BLaER1 treated with 17β-estradiol and CSF1 and Interleukin-3, amounts not matched to agents 10 nM and 100 nM (cell line): Measurements from ENCODE around the gene CCDC182.
A peak's percentile ranks its signal among the peaks of the same experiment; 100 is the strongest.

Experiments used
- H3K27ac ChIP-seq, 11 experiments: shearing (Covaris generic); formaldehyde crosslinking; 2 replicates each; pipeline ENCODE4 v1.8.1; 2022
- H3K27me3 ChIP-seq, 11 experiments: shearing (Covaris generic); formaldehyde crosslinking; 2 replicates each; pipeline ENCODE4 v1.8.1; 2022
- H3K36me3 ChIP-seq, 11 experiments: shearing (Covaris generic); formaldehyde crosslinking; 2 replicates each; pipeline ENCODE4 v1.8.1; 2022
- H3K4me1 ChIP-seq, 10 experiments: shearing (Covaris generic); formaldehyde crosslinking; 2 replicates each; pipeline ENCODE4 v1.8.1; 2022
- H3K4me2 ChIP-seq, 11 experiments: shearing (Covaris generic); formaldehyde crosslinking; 2 replicates each; pipeline ENCODE4 v1.8.1; 2022
- H3K4me3 ChIP-seq, 10 experiments: shearing (Covaris generic); formaldehyde crosslinking; 2 replicates each; pipeline ENCODE4 v1.8.1; 2022
- H3K9ac ChIP-seq, 11 experiments: shearing (Covaris generic); formaldehyde crosslinking; 2 replicates each; pipeline ENCODE4 v1.8.1; 2022
- H3K9me3 ChIP-seq, 11 experiments: shearing (Covaris generic); formaldehyde crosslinking; replicated peaks in 1 of 11; 2 replicates each; pipeline ENCODE4 v1.8.1; 2022
- H4K20me1 ChIP-seq, 11 experiments: shearing (Covaris generic); formaldehyde crosslinking; 2 replicates each; pipeline ENCODE4 v1.8.1; 2022
- Cebpa-rat ChIP-seq, 11 experiments: shearing (Covaris generic); IDR thresholded peaks; 2 replicates each; pipeline ENCODE4 v1.8.1; 2022

CCDC182 gene

DNA sequence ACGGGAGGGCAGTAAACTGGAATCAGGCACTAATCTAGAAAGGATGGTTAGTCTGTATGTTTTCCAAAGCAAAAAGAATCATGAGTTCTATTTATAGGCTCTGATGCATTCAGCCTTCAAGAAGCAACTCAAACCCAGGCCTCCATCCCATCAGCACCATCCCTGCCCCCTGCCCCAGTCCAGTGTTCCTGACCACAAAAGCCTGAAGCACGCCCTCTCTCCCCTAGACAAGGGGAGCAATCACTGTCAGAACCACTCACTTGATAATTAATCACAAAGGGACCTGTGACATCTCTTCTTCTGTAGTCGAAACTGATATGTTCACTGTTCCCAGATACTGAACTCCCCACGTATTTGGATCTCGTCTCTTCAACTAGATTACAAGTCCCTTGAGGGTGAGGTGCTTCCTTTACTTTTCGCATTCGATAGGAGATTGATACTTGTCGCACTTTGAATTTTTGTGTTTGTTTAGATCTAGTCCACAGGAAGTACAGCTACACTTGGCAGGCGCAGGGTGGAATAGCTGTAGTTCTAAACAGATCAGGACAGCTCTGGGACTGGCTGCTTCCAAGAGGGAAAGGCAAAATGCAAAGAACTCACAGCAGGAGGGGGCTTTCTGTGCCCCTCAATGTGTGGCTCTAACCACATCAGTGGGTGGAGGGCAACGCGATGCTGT is 36.4 kb upstream of the CCDC182 start:
- Histone ChIP-seq H3K9me3 (no peaks in the 10 kb centered on the region; a peak in 1 of 22 replicates), H3K36me3 (no peaks in the 10 kb centered on the region), H3K9ac (peak overlapping the region in 9 of 11 experiments; percentile 32 to 77 (median 62); a peak in 17 of 22 replicates), H4K20me1 (no peaks in the 10 kb centered on the region), H3K4me3 (peak overlapping the region in 2 of 10 experiments; percentile 3 to 25; a peak in 3 of 20 replicates), H3K4me1 (peaks cover 20 to 56% (median 53%) of the 10 kb centered on the region in 10 experiments), H3K27me3 (no peaks in the 10 kb centered on the region), H3K27ac (peak overlapping the region in 9 of 11 experiments; percentile 59 to 88 (median 76); a peak in 18 of 22 replicates), H3K4me2 (peak overlapping the region; percentile 69 to 96 (median 91))
- TF ChIP-seq Cebpa-rat (IDR thresholded peaks at IDR 0.05): no peak

DNA sequence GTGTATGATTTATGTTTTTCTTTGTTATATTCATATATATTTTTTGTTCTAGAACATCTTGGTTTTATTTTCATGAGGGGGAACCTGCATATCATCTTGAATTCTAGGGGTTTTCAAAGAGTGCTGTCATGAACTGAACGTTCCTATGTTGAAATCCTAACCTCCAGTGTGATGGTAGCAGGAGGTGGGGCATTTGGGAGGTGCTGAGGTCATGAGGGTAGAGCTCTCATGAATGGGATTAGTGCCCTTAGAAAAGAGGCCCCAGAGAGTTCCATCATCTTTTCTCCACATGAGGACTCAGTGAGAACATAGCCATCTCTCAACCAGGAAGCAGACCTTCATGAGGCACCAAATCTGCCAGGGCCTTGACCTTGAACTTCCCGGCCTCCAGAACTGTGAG is 34.6 kb upstream of the CCDC182 start:
- TF ChIP-seq Cebpa-rat (IDR thresholded peaks at IDR 0.05): no peak
- Histone ChIP-seq H3K4me1 (peaks cover 20 to 56% (median 53%) of the 10 kb centered on the region in 10 experiments), H3K36me3 (no peaks in the 10 kb centered on the region), H3K27ac (peak overlapping the region in 3 of 11 experiments; percentile 9 to 23 (median 21); a peak in 2 of 22 replicates), H4K20me1 (no peaks in the 10 kb centered on the region), H3K9me3 (peaks cover 0 to 7% (median 0%) of the 10 kb centered on the region in 11 experiments; a peak in 1 of 22 replicates), H3K4me3 (no peak overlapping the region), H3K9ac (no peak overlapping the region), H3K27me3 (no peaks in the 10 kb centered on the region), H3K4me2 (peak overlapping the region in 4 of 11 experiments; percentile 4 to 96 (median 50); a peak in 2 of 22 replicates)

- Histone ChIP-seq H3K27ac (no peak overlapping the region), H3K9me3 (peaks cover 0 to 7% (median 0%) of the 10 kb centered on the region in 11 experiments; a peak in 1 of 22 replicates), H3K9ac (no peak overlapping the region), H3K4me3 (no peak overlapping the region), H3K27me3 (no peaks in the 10 kb centered on the region), H3K4me2 (no peak overlapping the region), H3K4me1 (peaks cover 33 to 56% (median 53%) of the 10 kb centered on the region in 10 experiments), H4K20me1 (no peaks in the 10 kb centered on the region), H3K36me3 (no peaks in the 10 kb centered on the region)
- no peak for TF ChIP-seq Cebpa-rat (IDR thresholded peaks at IDR 0.05)
These were observed 33.2 kb upstream of the CCDC182 start for GRCh38 chr17:57778306-57778705.

GRCh38 chr17:57776366-57776765 is 31.3 kb upstream of the CCDC182 start:
- H3K36me3 ChIP-seq: no peaks in the 10 kb centered on the region
- no peak overlapping the region for H3K4me3 ChIP-seq
- peaks cover 0 to 7% (median 0%) of the 10 kb centered on the region in 11 experiments; a peak in 1 of 22 replicates for H3K9me3 ChIP-seq
- H3K4me1 ChIP-seq: peaks cover 26 to 51% (median 46%) of the 10 kb centered on the region in 10 experiments
- H3K4me2 ChIP-seq: no peak overlapping the region
- no peak overlapping the region for H3K27ac ChIP-seq
- H3K27me3 ChIP-seq: peaks cover 0 to 3% (median 0%) of the 10 kb centered on the region in 11 experiments; a peak in 2 of 22 replicates
- TF ChIP-seq Cebpa-rat (IDR thresholded peaks at IDR 0.05): no peak
- no peaks in the 10 kb centered on the region for H4K20me1 ChIP-seq
- H3K9ac ChIP-seq: no peak overlapping the region

DNA sequence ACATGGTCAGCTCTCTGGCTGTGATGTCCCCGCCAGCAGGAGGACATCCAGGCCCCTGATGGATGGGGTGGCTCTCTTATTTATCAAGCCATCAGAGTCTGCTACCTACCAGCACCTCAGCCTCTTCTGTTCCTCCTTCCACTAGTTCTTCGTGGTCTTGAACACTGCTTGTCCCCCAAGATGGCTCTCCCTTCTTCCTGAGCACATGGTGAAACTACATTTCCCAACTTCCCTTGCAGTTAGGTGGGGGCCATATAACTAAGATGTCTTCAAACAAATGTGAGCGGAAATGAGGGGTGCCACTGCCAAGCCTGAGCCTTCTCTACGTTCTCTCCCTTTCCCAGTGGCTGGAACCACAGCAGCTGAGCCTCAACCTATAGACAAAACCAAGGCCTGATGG is 29.8 kb upstream of the CCDC182 start:
- no peaks in the 10 kb centered on the region for H4K20me1 ChIP-seq
- H3K9ac ChIP-seq: no peak overlapping the region
- no peak for TF ChIP-seq Cebpa-rat (IDR thresholded peaks at IDR 0.05)
- peaks cover 23 to 37% (median 32%) of the 10 kb centered on the region in 10 experiments for H3K4me1 ChIP-seq
- H3K9me3 ChIP-seq: peaks cover 0 to 7% (median 0%) of the 10 kb centered on the region in 11 experiments; a peak in 1 of 22 replicates
- H3K36me3 ChIP-seq: no peaks in the 10 kb centered on the region
- no peak overlapping the region for H3K4me3 ChIP-seq
- peaks cover 0 to 3% (median 0%) of the 10 kb centered on the region in 11 experiments; a peak in 2 of 22 replicates for H3K27me3 ChIP-seq
- peak overlapping the region; percentile 74 to 95 (median 84); a peak in 19 of 22 replicates for H3K4me2 ChIP-seq
- no peak overlapping the region for H3K27ac ChIP-seq

DNA sequence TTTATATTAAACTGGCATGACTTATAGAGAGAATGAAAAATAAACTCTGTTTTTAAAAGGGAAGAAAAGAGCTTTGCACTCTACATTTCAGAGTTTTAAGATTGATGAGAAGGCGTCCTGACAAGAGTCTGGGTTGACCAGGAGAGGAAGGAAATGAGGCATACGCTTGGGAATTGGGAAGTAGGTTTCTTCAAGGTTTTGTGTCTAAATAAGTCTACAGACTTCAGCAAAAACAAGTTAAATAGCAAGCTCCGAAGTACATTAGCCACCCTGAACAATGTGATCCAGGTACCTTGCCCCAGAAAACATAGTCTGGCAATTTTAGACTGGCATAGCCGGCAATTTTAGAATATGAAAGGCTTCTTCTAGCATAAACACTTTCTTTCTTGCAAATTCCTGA is 28.5 kb upstream of the CCDC182 start:
- H3K9me3 ChIP-seq: peaks cover 0 to 7% (median 0%) of the 10 kb centered on the region in 11 experiments; a peak in 1 of 22 replicates
- H3K27ac ChIP-seq: peak overlapping the region in 1 of 11 experiments; percentile 39; a peak in 1 of 22 replicates
- H3K36me3 ChIP-seq: no peaks in the 10 kb centered on the region
- H3K4me3 ChIP-seq: peak overlapping the region in 6 of 10 experiments; percentile 1 to 13 (median 6); a peak in 5 of 20 replicates
- H4K20me1 ChIP-seq: no peaks in the 10 kb centered on the region
- H3K4me1 ChIP-seq: peaks cover 23 to 35% (median 31%) of the 10 kb centered on the region in 10 experiments
- H3K9ac ChIP-seq: peak overlapping the region in 5 of 11 experiments; percentile 13 to 39 (median 28); a peak in 3 of 22 replicates
- H3K27me3 ChIP-seq: peaks cover 0 to 3% (median 0%) of the 10 kb centered on the region in 11 experiments; a peak in 2 of 22 replicates
- no peak for TF ChIP-seq Cebpa-rat (IDR thresholded peaks at IDR 0.05)
- peak overlapping the region; percentile 74 to 95 (median 84) for H3K4me2 ChIP-seq

DNA sequence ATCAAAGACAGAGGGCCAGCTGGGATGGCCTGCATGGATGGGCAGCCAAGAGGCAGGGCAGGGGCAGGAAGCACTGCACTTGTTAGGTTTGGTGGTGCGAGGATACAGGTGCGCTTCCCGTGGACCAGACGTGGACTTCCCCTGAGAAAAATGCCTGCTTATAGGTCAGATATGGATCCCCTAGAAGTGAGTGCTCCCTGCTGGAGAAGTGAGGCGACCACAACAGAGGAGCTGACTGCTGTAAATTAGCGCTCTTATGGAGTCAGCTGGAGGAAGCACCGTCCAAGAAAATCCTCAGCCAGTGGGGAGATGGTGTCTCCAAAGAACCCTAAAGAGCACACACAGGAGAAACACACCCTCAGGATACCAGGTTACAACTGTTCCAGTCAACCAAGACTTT is 27.7 kb upstream of the CCDC182 start:
- peak overlapping the region in 1 of 11 experiments; percentile 39; a peak in 1 of 22 replicates for H3K9ac ChIP-seq
- no peak for TF ChIP-seq Cebpa-rat (IDR thresholded peaks at IDR 0.05)
- peak overlapping the region; percentile 74 to 95 (median 84) for H3K4me2 ChIP-seq
- H3K27ac ChIP-seq: no peak overlapping the region
- peaks cover 0 to 3% (median 0%) of the 10 kb centered on the region in 11 experiments; a peak in 2 of 22 replicates for H3K27me3 ChIP-seq
- 0 out of 20 replicates have a peak overlapping the region, but pooled peaks of 1 of the 10 experiments have one; percentile 1 for H3K4me3 ChIP-seq
- H3K9me3 ChIP-seq: peaks cover 0 to 7% (median 0%) of the 10 kb centered on the region in 11 experiments; a peak in 1 of 22 replicates
- H3K36me3 ChIP-seq: no peaks in the 10 kb centered on the region
- peaks cover 23 to 35% (median 31%) of the 10 kb centered on the region in 10 experiments for H3K4me1 ChIP-seq
- no peaks in the 10 kb centered on the region for H4K20me1 ChIP-seq

DNA sequence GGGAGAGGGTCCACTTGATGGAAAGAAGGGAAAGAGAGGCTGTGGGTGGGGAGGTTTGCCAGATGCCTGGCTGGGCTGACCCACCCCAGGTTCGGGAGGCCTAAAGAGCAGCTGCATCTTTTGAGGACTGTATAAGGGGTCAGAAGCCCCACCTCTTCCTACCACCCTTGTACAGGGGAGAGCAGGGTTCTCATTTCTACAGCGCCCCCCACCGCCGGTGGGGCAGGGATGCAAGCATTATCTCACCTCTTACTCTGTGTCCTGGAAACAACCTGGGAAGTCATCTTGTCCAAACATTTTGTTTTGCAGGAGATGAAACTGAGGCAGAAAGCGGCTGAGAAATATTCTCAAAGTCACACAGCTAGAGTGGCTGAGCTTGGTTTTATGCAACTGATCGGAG is 22.5 kb upstream of the CCDC182 start:
- H3K4me2 ChIP-seq: no peak overlapping the region
- H3K36me3 ChIP-seq: no peaks in the 10 kb centered on the region
- no peak overlapping the region for H3K9ac ChIP-seq
- no peak overlapping the region for H3K4me3 ChIP-seq
- H4K20me1 ChIP-seq: no peaks in the 10 kb centered on the region
- no peak overlapping the region for H3K27ac ChIP-seq
- H3K27me3 ChIP-seq: peaks cover 0 to 1% (median 0%) of the 10 kb centered on the region in 11 experiments; a peak in 2 of 22 replicates
- no peak for TF ChIP-seq Cebpa-rat (IDR thresholded peaks at IDR 0.05)
- peaks cover 2 to 18% (median 7%) of the 10 kb centered on the region in 10 experiments for H3K4me1 ChIP-seq
- H3K9me3 ChIP-seq: no peaks in the 10 kb centered on the region

- peak overlapping the region in 3 of 11 experiments; percentile 1 to 25 (median 18); a peak in 3 of 22 replicates for H3K4me2 ChIP-seq
- no peak overlapping the region for H3K27ac ChIP-seq
- no peak overlapping the region for H3K9ac ChIP-seq
These were observed 21.3 kb upstream of the CCDC182 start for GRCh38 chr17:57766318-57766943.

More at GRCh38 chr17:57766318-57766943, 21.3 kb upstream of the CCDC182 start:
- no peaks in the 10 kb centered on the region for H3K27me3 ChIP-seq
- no peaks in the 10 kb centered on the region for H3K36me3 ChIP-seq
- H3K4me3 ChIP-seq: no peak overlapping the region
- H4K20me1 ChIP-seq: no peaks in the 10 kb centered on the region
- peaks cover 0 to 25% (median 7%) of the 10 kb centered on the region in 10 experiments; a peak in 13 of 20 replicates for H3K4me1 ChIP-seq
- no peak for TF ChIP-seq Cebpa-rat (IDR thresholded peaks at IDR 0.05)
- no peaks in the 10 kb centered on the region for H3K9me3 ChIP-seq
